HL-60 (cell line): ENCODE results near the gene RGP1.
A peak's percentile ranks its signal among the peaks of the same experiment; 100 is the strongest.

ENCODE experiments used
- DNase-seq, 2 experiments: peaks; one replicate each; pipeline ENCODE4 v3.0.0-alpha.2; 2010 to 2020; ENCODE audit warnings: low read depth in 1 of 2, low spot score in 1 of 2
- H3K27ac ChIP-seq: fragments of 250-450 bp; sonication (Bioruptor Pico); replicated peaks from 2 replicates; pipeline ENCODE4 v1.5.1; 2020; ENCODE audit warnings: mild to moderate bottlenecking, moderate library complexity
- H3K27me3 ChIP-seq: fragments of 250-450 bp; sonication (Bioruptor Pico); 2 replicates; pipeline ENCODE4 v1.5.1; 2021; ENCODE audit warnings: mild to moderate bottlenecking, moderate library complexity; ENCODE audit not compliant: insufficient read depth, poor library complexity, severe bottlenecking
- H3K4me3 ChIP-seq: replicated peaks from 2 replicates; pipeline ENCODE4 v1.5.1; 2011; ENCODE audit warnings: mild to moderate bottlenecking, control low read depth, low read length; ENCODE audit not compliant: insufficient read depth
- GABPA ChIP-seq: IDR thresholded peaks from 2 replicates; pipeline ENCODE4 v1.6.1; 2012; ENCODE audit warnings: low read depth
- POLR2AphosphoS5 ChIP-seq: IDR thresholded peaks from 2 replicates; pipeline ENCODE4 v1.6.1; 2012; ENCODE audit warnings: low read depth
- SPI1 ChIP-seq: IDR thresholded peaks from 2 replicates; pipeline ENCODE4 v1.6.1; 2012; ENCODE audit warnings: low read depth, mild to moderate bottlenecking, borderline replicate concordance
- TF ChIP-seq, protein P1 (sequence below): IDR thresholded peaks from one replicate; pipeline ENCODE4 v1.5.1; 2011; ENCODE audit warnings: low read length, control low read depth, inconsistent platforms; ENCODE audit not compliant: insufficient read depth
- TF ChIP-seq, protein P2 (sequence below): IDR thresholded peaks from 2 replicates; pipeline ENCODE4 v1.6.1; 2012; ENCODE audit warnings: low read depth; ENCODE audit not compliant: insufficient replicate concordance

RGP1 gene

DNA sequence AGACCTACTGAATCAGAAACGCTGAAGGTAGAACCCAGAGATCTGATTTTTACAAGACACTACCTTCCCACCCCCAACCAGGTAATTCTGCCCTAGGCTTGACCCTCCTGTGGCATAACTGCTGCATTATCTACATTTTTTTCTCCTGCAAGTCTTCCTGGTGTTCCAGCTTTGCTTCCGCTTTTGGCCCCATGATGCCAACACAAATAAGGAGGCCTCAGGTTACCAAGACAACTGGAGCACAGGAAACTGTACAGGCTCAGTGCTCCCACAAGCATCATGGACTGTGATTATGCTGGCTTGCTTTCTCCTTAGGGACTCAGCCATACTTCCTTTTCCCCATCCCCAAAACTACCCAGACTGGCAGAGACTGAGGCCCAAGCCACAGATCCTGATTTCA is 11.6 kb downstream of the RGP1 start:
- no peak overlapping the region for H3K27ac ChIP-seq
- no peaks in the 10 kb centered on the region for H3K27me3 ChIP-seq
- DNase-seq: no peak
- no peak overlapping the region for H3K4me3 ChIP-seq
- TF ChIP-seq, protein P1, sequence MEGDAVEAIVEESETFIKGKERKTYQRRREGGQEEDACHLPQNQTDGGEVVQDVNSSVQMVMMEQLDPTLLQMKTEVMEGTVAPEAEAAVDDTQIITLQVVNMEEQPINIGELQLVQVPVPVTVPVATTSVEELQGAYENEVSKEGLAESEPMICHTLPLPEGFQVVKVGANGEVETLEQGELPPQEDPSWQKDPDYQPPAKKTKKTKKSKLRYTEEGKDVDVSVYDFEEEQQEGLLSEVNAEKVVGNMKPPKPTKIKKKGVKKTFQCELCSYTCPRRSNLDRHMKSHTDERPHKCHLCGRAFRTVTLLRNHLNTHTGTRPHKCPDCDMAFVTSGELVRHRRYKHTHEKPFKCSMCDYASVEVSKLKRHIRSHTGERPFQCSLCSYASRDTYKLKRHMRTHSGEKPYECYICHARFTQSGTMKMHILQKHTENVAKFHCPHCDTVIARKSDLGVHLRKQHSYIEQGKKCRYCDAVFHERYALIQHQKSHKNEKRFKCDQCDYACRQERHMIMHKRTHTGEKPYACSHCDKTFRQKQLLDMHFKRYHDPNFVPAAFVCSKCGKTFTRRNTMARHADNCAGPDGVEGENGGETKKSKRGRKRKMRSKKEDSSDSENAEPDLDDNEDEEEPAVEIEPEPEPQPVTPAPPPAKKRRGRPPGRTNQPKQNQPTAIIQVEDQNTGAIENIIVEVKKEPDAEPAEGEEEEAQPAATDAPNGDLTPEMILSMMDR: no peak
- no peak for TF ChIP-seq GABPA
- TF ChIP-seq SPI1: no peak
- no peak for TF ChIP-seq POLR2AphosphoS5

DNA sequence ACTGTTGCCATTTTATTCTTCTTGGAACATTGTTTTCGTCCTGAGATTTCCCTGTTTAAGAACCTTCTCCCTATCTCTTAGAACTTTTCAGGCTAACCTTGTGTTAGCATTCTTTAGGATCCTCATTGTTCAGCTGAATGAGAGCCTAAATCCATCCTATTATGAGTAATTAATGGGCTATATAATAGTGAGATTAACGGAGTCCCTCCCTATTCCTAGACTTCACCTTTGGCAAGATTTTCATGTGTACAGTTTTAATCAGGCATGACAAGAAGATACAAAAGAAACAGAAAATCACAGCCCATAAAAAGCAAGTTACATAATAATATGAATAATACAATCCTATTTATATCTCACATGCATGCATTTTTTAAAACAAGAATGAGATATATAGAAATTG is 14.1 kb downstream of the RGP1 start:
- TF ChIP-seq, protein P2, sequence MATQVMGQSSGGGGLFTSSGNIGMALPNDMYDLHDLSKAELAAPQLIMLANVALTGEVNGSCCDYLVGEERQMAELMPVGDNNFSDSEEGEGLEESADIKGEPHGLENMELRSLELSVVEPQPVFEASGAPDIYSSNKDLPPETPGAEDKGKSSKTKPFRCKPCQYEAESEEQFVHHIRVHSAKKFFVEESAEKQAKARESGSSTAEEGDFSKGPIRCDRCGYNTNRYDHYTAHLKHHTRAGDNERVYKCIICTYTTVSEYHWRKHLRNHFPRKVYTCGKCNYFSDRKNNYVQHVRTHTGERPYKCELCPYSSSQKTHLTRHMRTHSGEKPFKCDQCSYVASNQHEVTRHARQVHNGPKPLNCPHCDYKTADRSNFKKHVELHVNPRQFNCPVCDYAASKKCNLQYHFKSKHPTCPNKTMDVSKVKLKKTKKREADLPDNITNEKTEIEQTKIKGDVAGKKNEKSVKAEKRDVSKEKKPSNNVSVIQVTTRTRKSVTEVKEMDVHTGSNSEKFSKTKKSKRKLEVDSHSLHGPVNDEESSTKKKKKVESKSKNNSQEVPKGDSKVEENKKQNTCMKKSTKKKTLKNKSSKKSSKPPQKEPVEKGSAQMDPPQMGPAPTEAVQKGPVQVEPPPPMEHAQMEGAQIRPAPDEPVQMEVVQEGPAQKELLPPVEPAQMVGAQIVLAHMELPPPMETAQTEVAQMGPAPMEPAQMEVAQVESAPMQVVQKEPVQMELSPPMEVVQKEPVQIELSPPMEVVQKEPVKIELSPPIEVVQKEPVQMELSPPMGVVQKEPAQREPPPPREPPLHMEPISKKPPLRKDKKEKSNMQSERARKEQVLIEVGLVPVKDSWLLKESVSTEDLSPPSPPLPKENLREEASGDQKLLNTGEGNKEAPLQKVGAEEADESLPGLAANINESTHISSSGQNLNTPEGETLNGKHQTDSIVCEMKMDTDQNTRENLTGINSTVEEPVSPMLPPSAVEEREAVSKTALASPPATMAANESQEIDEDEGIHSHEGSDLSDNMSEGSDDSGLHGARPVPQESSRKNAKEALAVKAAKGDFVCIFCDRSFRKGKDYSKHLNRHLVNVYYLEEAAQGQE: no peak
- TF ChIP-seq POLR2AphosphoS5: no peak
- no peak for TF ChIP-seq SPI1
- TF ChIP-seq, protein P1: no peak
- no peak for TF ChIP-seq GABPA

DNA sequence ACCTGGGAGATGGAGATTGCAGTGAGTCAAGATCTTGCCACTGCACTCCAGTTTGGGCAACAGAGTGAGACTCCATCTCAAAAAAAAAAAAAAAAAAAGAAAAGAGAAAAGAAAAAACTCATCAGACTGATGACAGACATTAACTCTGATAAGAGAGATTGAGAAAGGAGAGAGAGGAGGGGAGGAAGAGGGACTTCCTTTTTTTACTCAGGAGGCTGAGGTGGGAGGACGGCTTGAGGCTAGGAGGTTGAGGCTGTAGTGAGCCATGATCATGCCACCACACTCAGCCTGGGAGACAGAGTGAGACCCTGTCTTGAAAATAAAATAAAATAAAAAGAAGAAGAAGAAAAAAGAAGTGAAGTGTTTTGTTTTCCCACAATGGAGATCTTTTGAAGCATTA is 14.7 kb downstream of the RGP1 start:
- H3K27me3 ChIP-seq: no peaks in the 10 kb centered on the region
- DNase-seq: no peak
- no peak overlapping the region for H3K4me3 ChIP-seq
- H3K27ac ChIP-seq: no peak overlapping the region
- TF ChIP-seq SPI1: peak; percentile 55; the same call in 1 of the 2 replicates
- TF ChIP-seq POLR2AphosphoS5: no peak

More for the DNA sequence above, 14.1 kb downstream of the RGP1 start:
- Histone ChIP-seq H3K27me3 (no peaks in the 10 kb centered on the region), H3K4me3 (no peak overlapping the region), H3K27ac (no peak overlapping the region)
- no peak for DNase-seq

GRCh38 chr9:35766997-35767396 is 17.9 kb downstream of the RGP1 start:
- DNase-seq: no peak
- no peak overlapping the region for H3K27ac ChIP-seq
- TF ChIP-seq SPI1: no peak
- no peak for TF ChIP-seq GABPA
- TF ChIP-seq, protein P1: no peak
- no peak for TF ChIP-seq POLR2AphosphoS5
- TF ChIP-seq, protein P2: no peak
- H3K27me3 ChIP-seq: no peaks in the 10 kb centered on the region
- H3K4me3 ChIP-seq: no peak overlapping the region
